ENCODE results near the gene SMIM44. TPM values are rescaled to one million over a fixed set of nuclear protein-coding genes. Genes with fewer than 3 reads are reported as not detected.
A peak's percentile ranks its signal among the peaks of the same experiment; 100 is the strongest.

The SMIM44 gene
- total RNA-seq, 1 experiment from 2014 or later: not detected

GRCh38 chr19:3433805-3434540 lies 49.3 kb downstream of the SMIM44 start:
- POLR2A ChIA-PET (ENCODE audit: unreplicated experiment): no interaction called here
- no peaks in the 10 kb centered on the region for H3K9me3 ChIP-seq (ENCODE audit: insufficient read depth, low read depth)
- H3K27me3 ChIP-seq (ENCODE audit: insufficient read depth, low read depth): no peaks in the 10 kb centered on the region
- no peak for DNase-seq
- TF ChIP-seq EZH2 (IDR thresholded peaks at IDR 0.05; ENCODE audit: low read depth) (no peak), CTCF (conservative IDR thresholded peaks at IDR 0.05) (no peak)
- H3K4me1 ChIP-seq (replicated peaks; ENCODE audit: insufficient read depth): no peaks in the 10 kb centered on the region
- H4K20me1 ChIP-seq (ENCODE audit: insufficient read depth): no peaks in the 10 kb centered on the region; the same call in 1 of the 2 replicates
- no peak overlapping the region for H3K4me3 ChIP-seq
- BruUV-seq (replicated peaks): no TSS peak
- H3K27ac ChIP-seq: no peak overlapping the region; the same call in 1 of the 2 replicates
- intact Hi-C loops (cut with micrococcal nuclease; ENCODE audit: unreplicated experiment): no loop called here
- no peaks in the 10 kb centered on the region for H3K9me2 ChIP-seq (ENCODE audit: insufficient read depth)
- no peak overlapping the region for H2AFZ ChIP-seq
- H3F3A ChIP-seq (ENCODE audit: insufficient read depth, low read depth): peaks cover 11% of the 10 kb centered on the region; the same call in 1 of the 2 replicates
- peak overlapping the region; percentile 66; the same call in 1 of the 2 replicates for H3K4me2 ChIP-seq
- CTCF ChIA-PET: interaction anchor here (0.6 kb wide), 1 partner anchor 51 kb away, joined by 3 read pairs; no protein-coding TSS in a partner anchor
- no peaks in the 10 kb centered on the region for H3K79me2 ChIP-seq (ENCODE audit: low read depth)
- H3K36me3 ChIP-seq (ENCODE audit: low read depth): no peaks in the 10 kb centered on the region

- no peaks in the 10 kb centered on the region for H3K79me2 ChIP-seq (ENCODE audit: low read depth)
- H2AFZ ChIP-seq: no peak overlapping the region
- no peak overlapping the region for H3K4me2 ChIP-seq
- peaks cover 11% of the 10 kb centered on the region; the same call in 1 of the 2 replicates for H3F3A ChIP-seq (ENCODE audit: insufficient read depth, low read depth)
- H3K9me3 ChIP-seq (ENCODE audit: insufficient read depth, low read depth): no peaks in the 10 kb centered on the region
- no peaks in the 10 kb centered on the region for H3K4me1 ChIP-seq (replicated peaks; ENCODE audit: insufficient read depth)
- no peak for TF ChIP-seq CTCF (conservative IDR thresholded peaks at IDR 0.05)
- H3K27me3 ChIP-seq (ENCODE audit: insufficient read depth, low read depth): no peaks in the 10 kb centered on the region
- no peaks in the 10 kb centered on the region; the same call in 1 of the 2 replicates for H4K20me1 ChIP-seq (ENCODE audit: insufficient read depth)
- no peak overlapping the region for H3K27ac ChIP-seq
- intact Hi-C loops (cut with micrococcal nuclease; ENCODE audit: unreplicated experiment): no loop called here
- DNase-seq: no peak
- H3K4me3 ChIP-seq: no peak overlapping the region
- H3K36me3 ChIP-seq (ENCODE audit: low read depth): no peaks in the 10 kb centered on the region
- no TSS peak for BruUV-seq (replicated peaks)
- H3K9me2 ChIP-seq (ENCODE audit: insufficient read depth): no peaks in the 10 kb centered on the region
- CTCF ChIA-PET: no interaction called here
- POLR2A ChIA-PET (ENCODE audit: unreplicated experiment): no interaction called here
These were observed 49.9 kb downstream of the SMIM44 start for GRCh38 chr19:3433313-3433712.

Other genes starting within 250 kb of the SMIM44 start
- 71.1 and 75.6 TPM in 2 replicates for gene NFIC, start 116.9 kb downstream of the SMIM44 start, total RNA-seq (2021)
- not detected in 2 replicates for gene SMIM24, start 2.9 kb downstream of the SMIM44 start, total RNA-seq (2021)
- 7.7 and 11.7 TPM in 2 replicates for gene DOHH, start 17.2 kb upstream of the SMIM44 start, total RNA-seq (2021)
- 57.0 and 60.4 TPM in 2 replicates for gene FZR1, start 22.9 kb upstream of the SMIM44 start, total RNA-seq (2021)
- 4.7 and 4.9 TPM in 2 replicates for gene TEKTIP1, start 55.7 kb upstream of the SMIM44 start, total RNA-seq (2021)
- 62.0 and 70.0 TPM in 2 replicates for gene MFSD12, start 74.1 kb upstream of the SMIM44 start, total RNA-seq (2021)
- gene HMG20B, start 89.5 kb upstream of the SMIM44 start, total RNA-seq (2021): 115 and 136 TPM in 2 replicates
- 0.13 TPM in 1 of 2 replicates, not detected in the other for gene GIPC3, start 102.0 kb upstream of the SMIM44 start, total RNA-seq (2021)
- gene TBXA2R, start 123.4 kb upstream of the SMIM44 start, total RNA-seq (2021): 0.38 TPM in 1 of 2 replicates, not detected in the other
- 17.2 and 18.6 TPM in 2 replicates for gene CACTIN, start 143.3 kb upstream of the SMIM44 start, total RNA-seq (2021)
- gene PIP5K1C, start 217.0 kb upstream of the SMIM44 start, total RNA-seq (2021): 19.1 and 20.0 TPM in 2 replicates
- 56.8 and 71.5 TPM in 2 replicates for gene TJP3, start 224.9 kb upstream of the SMIM44 start, total RNA-seq (2021)

Measured in PC-9 (cell line).